HG03460 (cell line): ENCODE results near the gene SLC16A8.
"Not testable (repeated sequence)": the region's sequence is repeated elsewhere in the genome, so short reads cannot be mapped to it uniquely, and the experiment has no call there.

ENCODE experiments used
- ATAC-seq: cut with Tn5 transposase; IDR thresholded peaks from one replicate; pipeline ENCODE4 v1.9.1; 2021; ENCODE audit not compliant: unreplicated experiment

The SLC16A8 gene, protein sequence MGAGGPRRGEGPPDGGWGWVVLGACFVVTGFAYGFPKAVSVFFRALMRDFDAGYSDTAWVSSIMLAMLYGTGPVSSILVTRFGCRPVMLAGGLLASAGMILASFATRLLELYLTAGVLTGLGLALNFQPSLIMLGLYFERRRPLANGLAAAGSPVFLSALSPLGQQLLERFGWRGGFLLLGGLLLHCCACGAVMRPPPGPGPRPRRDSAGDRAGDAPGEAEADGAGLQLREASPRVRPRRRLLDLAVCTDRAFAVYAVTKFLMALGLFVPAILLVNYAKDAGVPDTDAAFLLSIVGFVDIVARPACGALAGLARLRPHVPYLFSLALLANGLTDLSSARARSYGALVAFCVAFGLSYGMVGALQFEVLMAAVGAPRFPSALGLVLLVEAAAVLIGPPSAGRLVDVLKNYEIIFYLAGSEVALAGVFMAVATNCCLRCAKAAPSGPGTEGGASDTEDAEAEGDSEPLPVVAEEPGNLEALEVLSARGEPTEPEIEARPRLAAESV

DNA sequence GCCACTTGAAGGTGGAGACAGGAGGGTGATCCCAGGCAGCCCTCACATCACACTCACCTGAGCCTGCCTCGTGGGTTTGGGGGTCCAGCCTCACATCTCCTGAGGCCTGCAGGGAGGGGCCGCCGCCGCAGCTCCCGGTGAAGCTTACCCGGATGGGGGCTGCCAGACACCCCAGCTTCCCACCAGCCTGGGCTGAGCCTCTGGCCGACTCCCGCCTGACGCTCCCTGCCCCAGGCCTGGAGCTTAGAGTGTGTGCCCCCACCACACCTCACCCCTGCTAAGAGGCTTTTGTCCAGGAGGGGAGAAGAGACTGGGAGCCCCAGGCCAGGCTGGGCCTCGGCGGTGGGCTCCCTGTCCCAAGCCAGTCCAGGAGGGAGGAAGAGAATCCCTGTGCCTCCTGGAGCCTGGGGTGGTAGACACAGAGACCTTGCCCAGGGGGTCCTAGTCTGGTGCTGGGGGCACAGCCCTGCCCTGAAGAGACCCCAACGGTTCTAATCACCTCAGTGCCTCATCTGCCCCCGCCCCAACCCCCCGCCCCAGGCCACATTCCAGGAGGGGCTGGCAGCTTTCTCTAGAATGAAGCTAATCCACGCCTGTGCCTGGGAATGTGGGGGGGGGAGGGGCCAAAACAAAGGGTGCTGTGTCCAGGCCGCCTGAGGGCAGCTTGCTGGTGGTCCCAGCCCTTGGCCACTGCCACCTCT, at the start of gene SLC16A8:
TSS of gene SLC16A8 (minus strand) at position 254 of the 701 bp plus-strand sequence. CDS start 1,311 bp downstream, outside the sequence.
- ATAC-seq: no peak

DNA sequence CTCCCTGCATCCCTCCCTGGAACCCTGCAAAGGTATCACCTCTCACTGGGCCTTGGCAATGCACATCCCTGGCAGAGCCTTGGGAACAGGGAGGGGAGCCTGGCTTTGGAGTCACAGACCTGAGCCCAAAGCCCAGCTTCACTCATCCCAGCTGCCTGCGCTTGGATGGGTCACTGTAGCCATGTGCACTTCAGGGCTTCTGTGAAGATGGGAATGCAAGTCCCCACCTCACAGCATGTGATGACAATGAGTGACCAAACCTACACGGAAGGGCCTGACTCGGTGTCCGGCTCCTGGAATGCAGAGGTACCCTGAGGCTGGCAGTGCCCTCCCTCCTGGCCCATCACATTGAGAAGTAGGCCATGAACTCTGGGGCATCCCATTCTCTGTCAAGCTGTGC, 49.3 kb upstream of the SLC16A8 start:
- no peak for ATAC-seq

DNA sequence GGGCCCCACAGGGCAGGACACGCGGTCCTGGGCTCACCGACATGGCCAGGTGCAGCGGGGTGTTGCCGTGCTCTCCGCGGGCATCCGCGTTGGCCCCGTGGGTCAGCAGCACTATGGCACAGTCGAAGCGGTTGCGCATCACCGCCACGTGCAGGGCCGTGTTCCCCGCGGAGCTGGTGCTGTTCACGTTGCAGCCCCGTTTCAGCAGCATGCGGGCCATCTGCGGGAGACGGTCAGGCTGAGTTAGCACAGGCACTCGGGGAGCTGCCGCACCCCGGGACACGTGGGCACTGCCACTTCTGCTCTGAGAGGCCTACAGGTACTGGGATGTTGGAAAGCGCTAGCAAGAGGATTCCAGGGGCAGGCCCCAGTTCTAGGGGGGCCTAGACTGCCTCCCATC, 48.8 kb upstream of the SLC16A8 start:
- no peak for ATAC-seq

DNA sequence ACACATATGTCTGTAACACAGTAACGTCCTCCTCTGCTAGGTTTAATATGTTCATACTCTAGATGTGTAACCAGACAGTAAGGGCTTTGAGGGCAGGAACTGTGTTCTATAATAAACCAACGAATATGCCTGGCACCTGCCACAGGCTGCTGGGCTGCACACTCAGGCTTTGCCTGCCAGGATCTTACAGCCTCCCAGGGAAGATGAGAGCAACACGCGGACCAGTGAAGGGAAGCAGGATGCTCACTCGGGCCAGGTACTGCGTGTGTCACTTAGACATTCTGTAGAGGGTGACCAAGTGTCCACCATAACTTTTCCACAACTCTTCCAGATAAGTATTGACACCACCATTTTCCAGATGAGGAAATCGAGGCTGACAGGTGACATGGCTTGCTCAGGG, 48.2 kb upstream of the SLC16A8 start:
- ATAC-seq: no peak

DNA sequence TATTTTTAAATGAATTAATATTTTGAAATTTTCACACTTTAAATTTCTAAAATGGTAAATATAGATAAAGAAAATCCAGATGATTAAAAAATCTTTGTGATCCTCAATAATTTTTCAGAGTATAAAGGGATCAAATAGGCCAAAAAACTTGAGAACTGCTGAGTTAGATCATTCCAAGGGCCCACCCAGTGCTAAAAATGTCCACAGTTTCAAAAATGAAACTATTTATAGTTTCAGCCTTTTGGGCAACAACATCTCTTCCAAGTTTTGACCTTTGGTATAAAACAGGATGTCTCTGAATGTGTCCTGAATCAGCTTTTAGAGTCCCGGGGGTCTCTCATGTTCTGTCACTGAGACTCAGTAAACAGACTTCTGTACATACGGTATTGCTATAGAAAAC, 47.4 kb upstream of the SLC16A8 start:
- no peak for ATAC-seq

DNA sequence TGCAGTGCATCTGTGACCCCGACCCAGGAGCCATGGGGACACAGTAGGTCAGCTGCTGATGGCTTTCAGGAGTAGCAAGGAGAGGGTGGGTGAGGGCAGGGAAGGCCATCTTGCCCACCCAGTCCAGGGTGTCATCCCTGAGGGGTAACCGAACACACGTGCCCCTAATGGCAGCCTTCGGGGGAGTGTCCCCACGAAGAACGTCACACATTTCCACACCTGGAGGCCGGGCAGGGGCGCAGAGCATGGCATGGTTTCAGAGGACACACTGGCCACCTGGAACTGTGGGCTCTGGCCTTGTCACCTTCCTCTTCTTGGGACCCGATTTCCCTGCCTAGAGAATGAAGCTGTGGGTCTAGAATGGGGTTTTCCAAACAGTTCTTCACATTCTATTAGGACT, 45.9 kb upstream of the SLC16A8 start:
- ATAC-seq: no peak

DNA sequence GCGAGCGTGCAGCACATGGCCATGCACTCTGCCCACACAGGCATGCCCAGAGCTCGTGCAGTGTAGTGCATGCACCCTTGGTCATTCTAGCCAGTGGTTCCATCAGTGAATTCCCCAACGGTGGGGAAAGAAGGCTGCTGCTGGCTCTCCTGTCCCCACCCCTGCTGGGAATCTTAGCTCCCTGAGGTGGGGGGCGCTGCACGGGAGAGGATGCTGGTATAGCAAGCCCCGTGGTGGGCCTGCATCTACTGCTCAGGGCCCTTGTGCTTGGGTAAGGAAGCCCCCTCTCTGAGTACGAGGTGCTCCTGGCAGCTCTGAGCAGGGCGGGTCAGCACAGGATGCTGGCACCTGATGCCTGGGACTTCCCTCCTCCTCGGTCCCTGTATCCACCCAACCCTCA, 45.0 kb upstream of the SLC16A8 start:
- ATAC-seq: no peak

DNA sequence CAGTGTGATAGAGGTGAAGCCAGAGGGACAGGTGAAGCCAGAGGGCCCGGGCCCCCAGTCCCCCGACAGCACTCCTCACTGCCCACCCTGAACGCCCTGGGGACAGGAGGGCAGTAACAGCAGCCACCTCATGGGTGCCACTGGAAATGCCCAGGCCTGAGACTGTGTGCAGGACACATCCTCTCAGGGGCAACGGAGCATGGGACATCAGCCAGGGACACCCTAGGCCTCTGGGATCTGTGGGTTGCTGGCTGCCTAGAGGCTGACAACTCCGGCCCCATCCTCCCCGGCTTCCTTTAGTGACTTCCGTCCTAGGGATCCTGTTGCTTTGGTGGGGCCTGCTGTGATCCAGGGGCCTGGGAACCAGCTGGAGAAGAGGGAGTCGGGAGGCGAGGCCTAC, 43.9 kb upstream of the SLC16A8 start:
- ATAC-seq: no peak

DNA sequence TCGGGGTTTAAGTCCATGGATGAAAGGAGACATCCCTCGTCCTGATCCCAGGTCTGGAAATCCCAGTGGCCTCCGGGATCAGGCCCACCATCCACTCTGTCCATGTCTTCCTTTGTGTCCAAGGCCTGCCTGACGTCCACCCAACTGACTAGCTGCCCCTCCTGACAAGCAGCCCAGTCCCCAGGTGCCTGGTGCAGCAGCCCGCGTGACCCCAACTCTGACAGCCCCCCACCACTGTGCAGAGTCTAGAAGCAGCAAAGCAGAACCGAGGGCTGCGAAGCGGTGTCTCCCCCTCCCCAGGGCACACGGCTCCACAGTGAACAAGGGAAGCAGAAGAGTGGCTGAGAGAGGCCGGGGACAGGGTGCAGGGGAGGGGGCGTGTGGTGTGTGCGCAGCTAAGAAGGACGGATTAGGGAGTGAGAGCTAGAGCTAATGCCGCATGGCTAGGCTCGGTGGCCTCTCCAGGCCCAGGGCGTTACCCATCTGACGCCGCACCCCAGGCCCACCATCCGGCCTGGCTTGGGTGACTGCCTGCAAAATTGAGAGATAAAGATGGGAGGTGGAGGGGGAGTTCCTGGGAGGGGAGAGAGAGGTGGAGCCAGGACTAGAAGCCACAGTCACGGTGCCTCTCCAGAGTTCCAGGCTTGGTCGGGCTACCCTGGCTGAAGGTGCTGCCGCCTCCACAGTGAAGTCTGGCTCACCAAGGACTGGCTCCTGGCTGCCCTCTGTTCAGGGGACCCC, 43.1 kb upstream of the SLC16A8 start:
- ATAC-seq: no peak

DNA sequence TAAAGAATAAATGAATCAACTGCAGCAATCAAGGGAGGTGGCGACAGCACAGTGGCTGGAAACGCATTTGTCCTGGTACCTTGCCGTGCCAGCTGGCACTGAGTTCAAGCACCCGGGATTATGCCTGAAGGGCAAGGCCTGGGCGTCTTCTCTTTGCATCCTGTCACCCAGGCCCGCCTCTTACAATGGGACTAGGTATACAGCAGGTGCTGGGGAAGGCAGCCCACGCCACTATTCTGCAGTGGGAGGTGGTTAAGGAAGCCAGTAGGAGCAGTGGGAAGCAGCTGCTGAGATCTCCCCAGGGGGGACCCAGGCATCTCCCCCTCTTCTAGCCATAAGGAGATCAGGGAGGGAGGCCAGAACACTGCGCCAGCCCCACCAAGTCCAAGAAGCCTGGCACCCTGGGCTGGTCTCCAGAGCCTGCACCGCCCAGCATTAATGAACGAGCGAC, 41.8 kb upstream of the SLC16A8 start:
- ATAC-seq: no peak

DNA sequence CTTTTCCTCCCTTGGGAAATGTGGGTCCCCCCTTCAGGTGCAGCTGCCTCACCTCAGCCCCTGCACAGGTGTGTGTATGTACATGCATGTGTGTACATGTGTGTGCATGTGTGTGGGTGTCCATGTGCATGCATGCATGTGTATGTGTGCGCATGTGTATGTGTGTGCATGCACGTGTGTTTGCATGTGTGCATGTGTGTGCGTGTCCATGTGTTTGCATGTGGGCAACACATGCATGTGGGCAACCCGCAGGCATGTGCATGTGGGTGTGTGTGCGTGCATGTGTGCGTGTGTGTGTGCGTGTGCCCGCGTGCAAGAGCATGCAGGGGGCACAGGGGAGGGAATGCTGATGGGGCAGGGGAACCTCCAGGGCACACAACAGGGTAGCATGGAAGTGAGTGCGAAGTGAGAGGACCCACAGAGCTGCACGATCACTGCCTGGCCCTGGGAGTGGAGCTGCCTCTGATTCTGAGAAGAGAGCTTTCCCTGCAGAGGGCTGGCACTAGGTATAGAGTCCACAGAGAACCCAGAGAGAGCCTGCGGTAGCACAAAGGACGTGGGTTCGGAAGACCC, 41.1 kb upstream of the SLC16A8 start:
- no peak for ATAC-seq

DNA sequence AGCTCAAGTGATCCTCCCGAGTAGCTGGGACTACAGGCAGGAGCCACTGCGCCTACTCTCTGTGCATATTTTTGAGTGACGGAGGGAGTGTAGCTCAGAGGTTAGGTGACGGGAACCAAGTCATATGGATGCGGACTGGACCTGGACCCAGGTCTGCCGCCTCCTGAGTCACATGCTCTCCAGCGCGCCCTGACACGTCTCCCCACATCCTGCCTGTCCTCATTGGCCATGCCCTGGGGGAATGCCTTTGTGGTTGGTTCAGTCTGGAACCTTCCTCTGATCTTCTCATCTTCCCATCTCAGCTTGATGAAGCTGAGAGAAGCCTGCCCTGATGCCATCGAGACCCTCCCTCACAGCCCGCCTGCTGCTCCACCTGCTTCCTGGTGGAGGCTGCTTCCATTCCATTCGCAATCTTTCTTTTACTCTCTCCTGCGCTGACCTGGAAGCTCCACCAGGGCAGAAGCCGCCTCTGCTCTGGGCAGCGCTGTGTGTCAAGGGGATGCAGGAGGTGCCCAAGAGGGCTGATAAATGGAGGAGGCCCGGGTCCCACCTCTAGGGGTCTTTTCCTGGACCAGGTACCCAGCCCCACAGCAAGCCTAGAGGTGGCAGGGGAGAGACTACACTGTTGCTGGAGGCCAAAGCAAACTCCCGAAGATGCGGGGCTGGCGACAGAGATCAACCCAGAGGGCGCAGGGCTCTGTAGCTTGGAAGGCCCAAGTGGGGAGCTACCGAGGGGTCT, 40.4 kb upstream of the SLC16A8 start:
- ATAC-seq: no peak

DNA sequence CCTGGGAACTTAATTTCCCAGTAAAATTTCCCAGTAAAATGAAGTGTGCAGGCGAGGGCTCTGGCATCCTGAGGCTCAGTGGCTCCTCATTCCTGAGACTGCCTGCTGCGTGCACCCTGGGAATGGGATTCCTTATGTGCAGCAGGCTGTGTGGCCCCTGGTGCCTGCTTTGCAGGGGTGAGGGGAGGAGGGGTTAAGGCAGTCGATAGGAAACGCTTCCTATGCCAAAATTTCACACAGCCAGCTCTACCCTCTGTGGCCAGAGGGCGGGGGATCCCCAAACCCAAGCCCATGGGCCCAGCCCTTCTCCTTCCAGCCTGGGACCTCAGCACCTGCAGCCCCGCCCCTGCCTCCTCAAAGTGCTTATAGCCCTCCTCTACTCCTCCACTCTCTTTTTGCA, 38.6 kb upstream of the SLC16A8 start:
- ATAC-seq: no peak

DNA sequence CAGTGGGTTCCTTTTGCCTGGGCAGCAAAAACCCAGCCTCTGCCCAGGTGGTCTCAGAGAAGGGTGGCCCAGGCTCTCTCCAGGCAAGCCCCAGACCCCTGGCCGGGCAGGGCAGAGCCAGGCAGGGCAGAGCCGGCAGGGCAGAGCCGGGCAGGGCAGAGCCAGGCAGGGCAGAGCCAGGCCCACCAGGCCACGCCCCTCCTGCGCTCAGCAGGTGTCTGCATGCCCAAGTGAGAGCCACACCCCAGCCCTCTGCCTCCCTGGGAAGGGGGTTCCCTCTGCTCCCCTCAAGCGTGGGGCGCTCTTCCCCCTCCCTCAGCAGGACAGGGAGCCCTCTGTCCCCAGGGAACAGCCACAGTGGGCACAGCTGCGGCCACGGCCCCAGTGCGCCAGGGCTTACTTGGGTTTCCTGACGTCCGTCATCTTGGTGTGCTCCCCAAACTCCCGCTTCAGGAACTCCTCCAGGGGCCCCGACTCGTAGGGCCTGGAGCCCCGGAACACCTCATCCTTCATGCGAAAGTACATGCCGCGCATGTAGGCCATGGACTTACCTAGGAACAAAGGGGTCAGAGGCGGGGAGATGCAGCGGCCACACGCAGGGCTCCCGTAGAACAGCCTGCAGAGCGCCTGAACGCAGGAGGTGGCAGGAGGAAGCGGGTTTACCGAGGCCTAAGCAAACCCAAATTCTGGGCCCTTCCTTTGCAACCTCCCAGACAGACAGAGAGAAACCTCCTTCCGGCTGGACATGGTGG, 36.6 kb upstream of the SLC16A8 start:
- ATAC-seq: no peak

DNA sequence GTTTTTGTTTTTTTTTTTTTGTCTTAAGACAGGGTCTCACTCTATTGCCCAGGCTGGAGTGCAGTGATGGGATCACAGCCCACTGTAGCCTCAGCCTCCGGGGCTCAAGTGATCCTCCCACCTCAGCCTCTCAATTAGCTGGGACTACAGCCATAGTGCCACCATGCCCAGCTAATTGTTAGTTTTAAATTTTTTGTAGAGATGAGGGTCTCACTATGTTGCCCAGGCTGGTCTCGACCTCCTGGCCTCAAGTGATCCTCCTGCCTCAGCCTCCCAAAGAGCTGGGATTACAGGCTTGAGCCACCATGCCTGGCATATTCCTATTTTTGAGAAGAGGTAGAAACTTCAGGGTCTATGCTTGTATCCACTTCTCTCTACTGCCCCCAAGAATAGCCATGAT, 34.8 kb upstream of the SLC16A8 start:
- ATAC-seq: not testable (repeated sequence)

DNA sequence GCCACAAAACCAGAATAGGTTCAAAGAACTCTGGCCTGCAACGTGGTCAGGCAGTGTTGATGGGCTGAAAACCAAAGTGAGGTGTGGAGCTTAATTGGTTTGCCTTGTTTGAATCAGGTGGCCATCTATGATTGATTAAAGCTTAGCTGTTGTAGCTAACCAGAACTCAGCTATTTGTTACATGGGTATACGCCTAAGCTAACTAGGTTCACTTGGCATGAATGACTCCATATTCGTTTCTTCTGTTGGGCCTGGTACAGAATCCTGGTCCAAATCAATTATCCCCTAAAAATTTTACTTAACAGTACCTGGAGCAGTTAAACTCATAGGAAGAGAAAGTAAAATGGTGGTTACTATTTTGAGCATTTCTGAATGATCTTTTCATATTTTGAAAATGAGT, 34.2 kb upstream of the SLC16A8 start:
- no peak for ATAC-seq

DNA sequence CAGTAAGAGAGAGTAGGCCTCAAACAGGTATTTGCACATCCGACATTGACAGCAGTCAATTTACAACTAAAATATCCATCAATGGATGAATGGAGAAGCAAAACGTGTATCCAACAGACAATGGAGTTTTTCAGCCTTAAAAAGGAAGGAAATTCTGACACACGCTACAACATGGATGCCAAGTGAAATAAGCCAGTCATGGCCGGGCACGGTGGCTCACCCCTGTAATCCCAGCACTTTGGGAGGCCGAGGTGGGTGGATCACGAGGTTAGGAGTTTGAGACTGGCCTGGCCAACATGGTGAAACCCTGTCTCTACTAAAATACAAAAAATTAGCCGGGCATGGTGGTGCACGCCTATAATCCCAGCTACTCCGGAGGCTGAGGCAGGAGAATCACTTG, 33.6 kb upstream of the SLC16A8 start:
- not testable (repeated sequence) for ATAC-seq

DNA sequence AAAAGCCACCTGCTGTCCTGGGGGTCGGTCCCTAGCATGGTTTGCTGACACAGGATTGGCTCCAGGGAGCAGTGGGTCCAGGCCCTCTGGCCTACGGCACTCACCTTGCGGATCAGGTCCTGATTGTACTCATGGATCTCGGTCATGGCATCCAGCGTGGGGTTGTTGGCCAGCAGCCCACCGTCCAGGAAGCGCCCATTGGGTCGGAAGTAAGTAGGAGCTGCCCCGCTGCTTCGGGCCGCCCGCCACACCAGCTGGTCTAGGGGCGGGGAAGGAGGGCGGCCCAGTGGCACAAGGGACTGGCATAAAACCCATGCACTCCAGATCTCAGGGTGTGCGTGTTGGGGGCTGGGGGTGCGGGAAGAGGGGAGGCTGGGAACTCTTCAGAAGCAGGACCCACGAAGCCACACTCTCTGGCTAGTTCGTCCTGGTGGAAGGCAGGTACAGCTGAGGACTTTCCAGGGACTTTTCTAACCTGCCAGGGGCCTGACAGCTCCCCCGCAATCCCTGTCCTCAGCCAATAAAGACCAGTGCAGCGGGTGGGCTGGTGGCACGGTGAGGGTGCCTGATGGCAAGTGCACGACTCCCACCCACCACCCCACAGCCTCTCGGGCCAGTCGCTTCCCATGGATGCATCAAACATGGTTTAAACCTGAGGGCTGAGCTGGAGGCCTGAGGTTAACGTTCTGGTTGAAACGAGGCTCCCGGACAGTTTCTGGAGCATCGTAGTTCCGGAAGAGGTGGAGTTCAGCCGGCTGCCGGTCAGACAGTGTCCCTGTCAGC, 31.6 kb upstream of the SLC16A8 start:
- ATAC-seq: no peak
